ENCODE data around the gene ZNF597. TPM values are rescaled to one million over a fixed set of nuclear protein-coding genes. Genes with fewer than 3 reads are reported as not detected.

ZNF597 gene
- total and polyA plus RNA-seq, 4 donors, result 1.5 to 4.2 (median 2.4) TPM

DNA sequence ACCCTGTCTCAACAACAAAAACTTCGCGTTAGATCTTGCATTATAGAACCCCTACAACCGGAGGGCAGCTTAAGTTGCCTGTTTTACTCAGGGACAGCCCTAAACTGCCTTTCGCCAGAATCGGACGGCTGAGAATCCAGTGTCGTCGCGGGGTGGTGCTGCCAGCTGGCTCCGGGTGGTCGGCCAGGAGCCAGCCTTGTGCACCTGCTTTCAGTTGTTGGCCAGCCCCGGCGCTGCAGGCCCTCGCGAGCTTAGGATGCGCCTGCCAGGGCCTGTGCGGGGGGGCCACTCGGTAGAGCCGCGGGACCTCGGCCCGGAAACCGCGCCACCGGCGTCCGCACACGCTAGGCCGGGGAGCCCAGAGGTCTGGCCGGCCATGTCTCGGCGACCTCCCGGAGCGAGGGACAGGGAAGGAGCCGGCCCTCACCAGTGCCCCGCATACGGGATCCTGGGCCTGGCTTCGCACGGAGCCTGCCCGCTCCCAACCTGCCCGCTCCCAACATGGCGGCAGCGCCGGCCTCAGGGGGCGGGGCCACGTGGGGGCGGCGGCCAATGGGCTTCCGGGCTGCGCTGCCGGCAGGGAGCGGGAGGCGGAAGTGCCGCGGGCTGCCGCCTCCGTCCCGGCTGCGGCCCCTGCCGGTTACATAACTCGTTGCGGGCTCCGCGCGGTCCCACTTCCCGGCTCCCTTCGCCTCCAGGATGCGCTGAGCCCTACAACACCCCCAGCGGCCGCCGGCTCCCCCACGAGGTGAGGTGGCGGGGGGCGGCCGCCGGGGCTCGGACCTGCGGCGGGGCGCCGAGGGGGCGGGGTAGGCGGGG lies 14.3 kb upstream of the ZNF597 start:
- TF ChIP-seq, protein P1, sequence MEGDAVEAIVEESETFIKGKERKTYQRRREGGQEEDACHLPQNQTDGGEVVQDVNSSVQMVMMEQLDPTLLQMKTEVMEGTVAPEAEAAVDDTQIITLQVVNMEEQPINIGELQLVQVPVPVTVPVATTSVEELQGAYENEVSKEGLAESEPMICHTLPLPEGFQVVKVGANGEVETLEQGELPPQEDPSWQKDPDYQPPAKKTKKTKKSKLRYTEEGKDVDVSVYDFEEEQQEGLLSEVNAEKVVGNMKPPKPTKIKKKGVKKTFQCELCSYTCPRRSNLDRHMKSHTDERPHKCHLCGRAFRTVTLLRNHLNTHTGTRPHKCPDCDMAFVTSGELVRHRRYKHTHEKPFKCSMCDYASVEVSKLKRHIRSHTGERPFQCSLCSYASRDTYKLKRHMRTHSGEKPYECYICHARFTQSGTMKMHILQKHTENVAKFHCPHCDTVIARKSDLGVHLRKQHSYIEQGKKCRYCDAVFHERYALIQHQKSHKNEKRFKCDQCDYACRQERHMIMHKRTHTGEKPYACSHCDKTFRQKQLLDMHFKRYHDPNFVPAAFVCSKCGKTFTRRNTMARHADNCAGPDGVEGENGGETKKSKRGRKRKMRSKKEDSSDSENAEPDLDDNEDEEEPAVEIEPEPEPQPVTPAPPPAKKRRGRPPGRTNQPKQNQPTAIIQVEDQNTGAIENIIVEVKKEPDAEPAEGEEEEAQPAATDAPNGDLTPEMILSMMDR (IDR thresholded peaks at IDR 0.05; ENCODE audit: control extremely low read depth, extremely low read depth), result peak; percentile 18

DNA sequence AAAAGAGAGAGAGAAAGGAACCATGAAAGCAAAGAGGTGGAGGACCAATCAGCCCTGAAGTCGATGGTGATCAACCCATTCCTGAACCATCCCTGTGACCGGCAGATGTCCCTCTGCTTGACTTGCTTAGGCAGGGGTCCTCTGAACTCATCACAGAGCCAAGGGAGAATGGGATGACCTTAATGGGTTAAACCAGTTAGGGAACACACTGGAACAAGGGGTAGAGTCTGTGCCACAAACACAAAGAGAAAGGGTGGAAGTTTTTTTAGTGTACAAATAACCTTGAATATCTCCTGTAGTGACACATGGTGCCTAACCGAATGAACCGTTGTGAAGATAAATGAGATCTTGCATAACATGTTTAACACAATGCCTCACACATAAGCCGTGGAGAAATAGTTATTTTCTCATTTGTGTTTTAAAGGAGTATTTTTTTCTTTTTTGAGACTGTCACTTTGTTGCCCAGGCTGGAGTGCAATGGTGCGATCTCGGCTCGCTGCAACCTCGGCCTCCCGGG lies 11.4 kb upstream of the ZNF597 start:
- 80 to 87% methylated on average over 10 of the region's 10 CpGs for WGBS, 2 donors
- TF ChIP-seq, protein P1 (IDR thresholded peaks at IDR 0.05; ENCODE audit: control extremely low read depth, extremely low read depth), result no peak
- no peak for ATAC-seq (ENCODE audit: insufficient read depth, low FRiP score)

More for the DNA sequence above, 14.3 kb upstream of the ZNF597 start:
- no peaks in the 10 kb centered on the region for H3K9me3 ChIP-seq (ENCODE audit: control insufficient read depth in 4 of 4, insufficient read depth in 3 of 4, low read length in 3 of 4)
- no peaks in the 10 kb centered on the region for H3K36me3 ChIP-seq (ENCODE audit: control insufficient read depth in 4 of 4, insufficient read depth in 4 of 4, low read length in 4 of 4)
- peak; percentile 91 to 95 (median 92) for DNase-seq
- peak; percentile 97 for ATAC-seq (ENCODE audit: insufficient read depth, low FRiP score)
- no peaks in the 10 kb centered on the region for H3K27me3 ChIP-seq (ENCODE audit: control insufficient read depth in 3 of 3, insufficient read depth in 3 of 3, low read length in 2 of 3)
- peak overlapping the region; percentile 84 to 87 for H3K9ac ChIP-seq (ENCODE audit: insufficient read depth in 1 of 2, low read length in 2 of 2)
- WGBS, 2 donors, result 1% methylated on average over 65 to 83 of the region's 83 CpGs
- peak overlapping the region; percentile 98 to 99 for H3K27ac ChIP-seq (ENCODE audit: low read depth in 1 of 2, low read length in 1 of 2)
- peak overlapping the region; percentile 94 for H3K4me3 ChIP-seq
- peaks cover 16 to 25% (median 19%) of the 10 kb centered on the region in 5 donors for H3K4me1 ChIP-seq (ENCODE audit: control insufficient read depth in 5 of 5, insufficient read depth in 5 of 5, low read length in 5 of 5)

DNA sequence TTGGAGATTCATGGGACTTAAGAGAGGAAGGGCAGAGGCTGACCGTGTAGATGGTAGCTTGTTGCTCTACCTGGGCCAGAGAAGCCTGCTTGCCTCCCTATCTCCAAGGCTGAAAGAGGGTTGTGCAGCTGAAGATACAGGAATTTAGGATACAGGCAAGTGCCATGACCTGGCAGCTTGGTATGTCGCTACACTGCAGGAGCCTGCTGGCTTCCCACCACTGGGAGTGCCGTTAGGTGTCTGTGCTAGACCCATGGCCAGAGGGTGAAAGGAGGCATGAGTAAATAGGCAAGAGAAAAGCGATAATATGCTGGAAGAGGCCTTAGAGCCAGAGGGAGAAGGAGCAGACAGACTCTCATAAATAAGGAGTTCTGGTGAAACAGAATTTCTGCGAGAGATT lies 10.8 kb upstream of the ZNF597 start:
- Histone ChIP-seq H3K9ac (ENCODE audit: insufficient read depth in 1 of 2, low read length in 2 of 2) (no peak overlapping the region), H3K4me3 (no peak overlapping the region), H3K27ac (ENCODE audit: low read depth in 1 of 2, low read length in 1 of 2) (no peak overlapping the region), H3K9me3 (ENCODE audit: control insufficient read depth in 4 of 4, insufficient read depth in 3 of 4, low read length in 3 of 4) (no peaks in the 10 kb centered on the region), H3K36me3 (ENCODE audit: control insufficient read depth in 4 of 4, insufficient read depth in 4 of 4, low read length in 4 of 4) (peaks cover 0 to 4% (median 0%) of the 10 kb centered on the region in 4 donors), H3K4me1 (ENCODE audit: control insufficient read depth in 5 of 5, insufficient read depth in 5 of 5, low read length in 5 of 5) (peaks cover 0 to 13% (median 7%) of the 10 kb centered on the region in 5 donors), H3K27me3 (ENCODE audit: control insufficient read depth in 3 of 3, insufficient read depth in 3 of 3, low read length in 2 of 3) (no peaks in the 10 kb centered on the region)
- WGBS, 2 donors, result 89 to 92% methylated on average over 5 of the region's 5 CpGs
- no peak for ATAC-seq (ENCODE audit: insufficient read depth, low FRiP score)
- no peak for DNase-seq
- TF ChIP-seq, protein P1 (IDR thresholded peaks at IDR 0.05; ENCODE audit: control extremely low read depth, extremely low read depth), result no peak

More for the DNA sequence above, 11.4 kb upstream of the ZNF597 start:
- Histone ChIP-seq H3K4me1 (ENCODE audit: control insufficient read depth in 5 of 5, insufficient read depth in 5 of 5, low read length in 5 of 5) (peaks cover 5 to 19% (median 10%) of the 10 kb centered on the region in 5 donors), H3K9ac (ENCODE audit: insufficient read depth in 1 of 2, low read length in 2 of 2) (no peak overlapping the region), H3K27me3 (ENCODE audit: control insufficient read depth in 3 of 3, insufficient read depth in 3 of 3, low read length in 2 of 3) (no peaks in the 10 kb centered on the region), H3K9me3 (ENCODE audit: control insufficient read depth in 4 of 4, insufficient read depth in 3 of 4, low read length in 3 of 4) (no peaks in the 10 kb centered on the region), H3K27ac (ENCODE audit: low read depth in 1 of 2, low read length in 1 of 2) (no peak overlapping the region), H3K36me3 (ENCODE audit: control insufficient read depth in 4 of 4, insufficient read depth in 4 of 4, low read length in 4 of 4) (peaks cover 0 to 4% (median 0%) of the 10 kb centered on the region in 4 donors), H3K4me3 (no peak overlapping the region)
- DNase-seq, result no peak

Data from lung (tissue), 12 donors.